Liver (tissue), 9 donors: ENCODE results near the gene PTCH2. TPM values are rescaled to one million over a fixed set of nuclear protein-coding genes. Genes with fewer than 3 reads are reported as not detected.
A peak's percentile ranks its signal among the peaks of the same experiment; 100 is the strongest.

Experiments
- DNase-seq: peaks from one replicate; pipeline ENCODE4 v3.0.0-alpha.2; 2017; ENCODE audit warnings: low spot score
- H3K27ac ChIP-seq, 2 donors: one replicate each; pipeline ENCODE4 v1.7.0; 2013; ENCODE audit warnings: inconsistent platforms in 2 of 2, low read length in 2 of 2, control low read depth in 1 of 2, low read depth in 1 of 2, mild to moderate bottlenecking in 1 of 2
- H3K27me3 ChIP-seq, 4 donors: one replicate each; pipeline versions ENCODE4 v1.6.1 to v1.7.0; 2013; ENCODE audit warnings: low read length in 3 of 4, inconsistent platforms in 1 of 4, mild to moderate bottlenecking in 1 of 4, moderate library complexity in 1 of 4; ENCODE audit not compliant: control insufficient read depth in 4 of 4, insufficient read depth in 4 of 4
- H3K36me3 ChIP-seq, 4 donors: one replicate each; pipeline versions ENCODE4 v1.6.1 to v1.7.0; 2013; ENCODE audit warnings: low read length in 3 of 4, mild to moderate bottlenecking in 3 of 4, low read depth in 1 of 4, moderate library complexity in 1 of 4; ENCODE audit not compliant: control insufficient read depth in 4 of 4, insufficient read depth in 3 of 4
- H3K4me1 ChIP-seq, 4 donors: one replicate each; pipeline versions ENCODE4 v1.6.1 to v1.7.0; 2013; ENCODE audit warnings: low read length in 3 of 4, mild to moderate bottlenecking in 3 of 4, moderate library complexity in 1 of 4; ENCODE audit not compliant: control insufficient read depth in 4 of 4, insufficient read depth in 4 of 4
- H3K4me3 ChIP-seq, 3 donors: one replicate each; pipeline versions ENCODE4 v1.6.1 to v1.7.0; 2013; ENCODE audit warnings: low read length in 3 of 3, control low read depth in 1 of 3, low read depth in 1 of 3, mild to moderate bottlenecking in 1 of 3
- H3K9ac ChIP-seq, 2 donors: one replicate each; pipeline ENCODE4 v1.7.0; 2013; ENCODE audit warnings: low read length in 2 of 2, mild to moderate bottlenecking in 2 of 2, moderate library complexity in 2 of 2, control low read depth in 1 of 2, low read depth in 1 of 2
- H3K9me3 ChIP-seq, 4 donors: one replicate each; pipeline versions ENCODE4 v1.6.1 to v1.7.0; 2013; ENCODE audit warnings: low read length in 3 of 4; ENCODE audit not compliant: control insufficient read depth in 4 of 4
- ATF3 ChIP-seq: IDR thresholded peaks from 2 replicates; pipeline ENCODE4 v1.6.1; 2016; ENCODE audit warnings: antibody characterized with exemption
- CTCF ChIP-seq: fragments of 150-350 bp; IDR thresholded peaks from 2 replicates; pipeline ENCODE4 v1.5.1; 2017; ENCODE audit warnings: improper control_type of control experiment, low read depth, low read length; ENCODE audit not compliant: missing input control
- EGR1 ChIP-seq, 2 donors: IDR thresholded peaks; 2 replicates each; pipeline ENCODE4 v1.6.1; 2016 to 2018; ENCODE audit warnings: antibody characterized with exemption in 2 of 2, low read depth in 2 of 2
- FOXA1 ChIP-seq: IDR thresholded peaks from 2 replicates; pipeline ENCODE4 v1.6.1; 2016; ENCODE audit warnings: antibody characterized with exemption
- FOXA2 ChIP-seq: IDR thresholded peaks from 2 replicates; pipeline ENCODE4 v1.6.1; 2016; ENCODE audit warnings: antibody characterized with exemption
- GABPA ChIP-seq, 2 donors: IDR thresholded peaks in 1 of 2; conservative IDR thresholded peaks in 1 of 2; 2 replicates each; pipeline ENCODE4 v1.6.1; 2016; ENCODE audit warnings: antibody characterized with exemption in 2 of 2, mild to moderate bottlenecking in 1 of 2, moderate library complexity in 1 of 2
- HNF4A ChIP-seq, 2 donors: conservative IDR thresholded peaks; 2 replicates each; pipeline ENCODE4 v1.6.1; 2016; ENCODE audit warnings: antibody characterized with exemption in 2 of 2, mild to moderate bottlenecking in 2 of 2
- HNF4G ChIP-seq: IDR thresholded peaks from 2 replicates; pipeline ENCODE4 v1.6.1; 2016; ENCODE audit warnings: antibody characterized with exemption
- JUND ChIP-seq, 2 donors: IDR thresholded peaks; 2 replicates each; pipeline ENCODE4 v1.6.1; 2016; ENCODE audit warnings: antibody characterized with exemption in 2 of 2
- NR2F2 ChIP-seq: IDR thresholded peaks from 2 replicates; pipeline ENCODE4 v1.6.1; 2016; ENCODE audit warnings: antibody characterized with exemption
- RAD21 ChIP-seq, 2 donors: IDR thresholded peaks; 2 replicates each; pipeline ENCODE4 v1.6.1; 2016; ENCODE audit warnings: antibody characterized with exemption in 2 of 2, mild to moderate bottlenecking in 2 of 2
- RXRA ChIP-seq, 2 donors: IDR thresholded peaks; 2 replicates each; pipeline ENCODE4 v1.6.1; 2017 to 2018; ENCODE audit warnings: antibody characterized with exemption in 2 of 2, mild to moderate bottlenecking in 1 of 2
- SP1 ChIP-seq: IDR thresholded peaks from 2 replicates; pipeline ENCODE4 v1.6.1; 2018; ENCODE audit warnings: antibody characterized with exemption, mild to moderate bottlenecking
- TAF1 ChIP-seq: conservative IDR thresholded peaks from 2 replicates; pipeline ENCODE4 v1.6.1; 2016; ENCODE audit warnings: antibody characterized with exemption, mild to moderate bottlenecking
- YY1 ChIP-seq: IDR thresholded peaks from 2 replicates; pipeline ENCODE4 v1.6.1; 2016; ENCODE audit warnings: antibody characterized with exemption, mild to moderate bottlenecking
- WGBS: extraction: QIAGEN DNeasy Blood & Tissue Kit; methylation state at CpG from one replicate; pipeline ENCODE4 v1.1.7; 2013; 5-methylcytosine and 5-hydroxymethylcytosine counted together
- polyA plus RNA-seq, 2 donors: library from polyadenylated mRNA; stranded (reverse) in 1 of 2; unstranded in 1 of 2; fragments of 200-250 nt in 1 of 2; fragments of >200 nt in 1 of 2; fragmentation: Nextera tagmentation in 1 of 2; extraction: Ambion mirVana in 1 of 2; gene quantifications; one replicate each; pipeline versions ENCODE4 v1.2.1 to v1.2.3, GENCODE V29; 2013 to 2015
- total RNA-seq, 2 donors: library from RNA; depleted of rRNA; stranded (reverse); fragments of >200 nt; gene quantifications; one replicate each; pipeline ENCODE4 v1.2.3, GENCODE V29; 2014
- TF ChIP-seq, protein P1 (sequence below): IDR thresholded peaks from 2 replicates; pipeline ENCODE4 v1.6.1; 2016; ENCODE audit warnings: antibody characterized with exemption
- TF ChIP-seq, protein P2 (sequence below): IDR thresholded peaks from 2 replicates; pipeline ENCODE4 v1.6.1; 2016; ENCODE audit warnings: antibody characterized with exemption
- donor health status: healthy.
- donor health status: healthy.
- donor health status: healthy.
- donor health status: healthy.
- donor health status: healthy.

The PTCH2 gene
- total and polyA plus RNA-seq, 4 donors, result 0.14 to 0.24 (median 0.16) TPM

GRCh38 chr1:44785029-44785380, 58.0 kb downstream of the PTCH2 start (continued):
- no peak for TF ChIP-seq TAF1

DNA sequence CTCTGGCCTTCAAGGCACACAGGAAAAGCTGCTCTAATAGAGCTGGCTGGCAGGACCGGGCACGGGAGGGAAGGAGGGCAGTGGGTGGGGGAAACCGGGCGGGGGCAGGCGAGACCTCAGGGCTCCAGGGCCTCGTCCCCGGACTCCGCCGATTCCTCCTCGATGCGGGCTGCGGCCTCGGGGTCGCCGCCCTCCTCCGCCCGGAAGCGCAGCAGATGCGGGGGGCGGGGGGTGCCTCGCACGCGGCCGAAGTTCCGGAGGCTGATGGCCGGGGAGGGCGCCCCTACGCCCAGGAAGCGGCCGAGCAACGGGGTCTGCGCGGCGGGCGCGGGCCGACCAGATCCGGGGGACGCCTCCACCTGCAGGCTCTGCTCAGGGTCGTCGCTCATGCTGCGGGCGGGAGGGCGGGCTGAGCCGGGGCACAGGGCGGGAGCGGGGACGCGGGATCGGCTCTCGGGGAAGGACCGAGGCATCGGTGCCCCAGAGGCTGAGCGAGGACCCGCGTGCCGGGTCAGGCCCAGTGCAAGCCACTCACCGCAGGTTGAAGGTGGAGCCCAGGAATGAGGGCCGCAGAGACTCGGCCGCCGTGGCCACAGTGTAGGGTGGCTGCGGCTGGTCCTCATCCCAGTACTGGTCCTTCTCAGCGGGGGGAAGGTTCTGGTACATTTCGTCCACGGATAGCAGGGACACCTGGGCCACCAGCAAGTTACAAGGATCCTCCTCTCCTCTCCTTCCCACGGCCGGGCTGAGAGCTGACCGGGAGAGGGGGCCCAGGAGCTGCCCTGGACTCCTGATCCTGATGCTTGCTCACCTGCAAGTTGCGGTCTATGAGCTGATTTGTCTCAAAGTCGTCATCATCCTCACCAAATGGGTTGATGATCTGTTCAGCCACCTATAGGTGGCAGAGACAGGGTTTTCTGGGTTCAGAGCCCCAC, 58.7 kb downstream of the PTCH2 start:
- WGBS, result 11% methylated on average over 71 of the region's 71 CpGs
- Histone ChIP-seq H3K9me3 (no peaks in the 10 kb centered on the region), H3K9ac (peak overlapping the region in 1 of 2 donors; percentile 39), H3K36me3 (peaks cover 0 to 8% (median 4%) of the 10 kb centered on the region in 4 donors), H3K4me1 (peaks cover 6 to 21% (median 13%) of the 10 kb centered on the region in 4 donors), H3K27me3 (no peaks in the 10 kb centered on the region), H3K4me3 (peak overlapping the region in 1 of 3 donors; percentile 52), H3K27ac (no peak overlapping the region)
- DNase-seq, result no peak
- TF ChIP-seq EGR1 (IDR thresholded peaks at IDR 0.05; ENCODE audit: low read depth in 2 of 2) (no peak), HNF4G (no peak), FOXA1 (no peak), JUND (IDR thresholded peaks at IDR 0.05) (no peak), GABPA (IDR thresholded peaks at IDR 0.05 in 1 of 2, conservative IDR thresholded peaks at IDR 0.05 in 1 of 2) (no peak), TAF1 (no peak), ATF3 (no peak), RAD21 (IDR thresholded peaks at IDR 0.05) (no peak), FOXA2 (no peak), CTCF (no peak)
- TF ChIP-seq, protein P1, sequence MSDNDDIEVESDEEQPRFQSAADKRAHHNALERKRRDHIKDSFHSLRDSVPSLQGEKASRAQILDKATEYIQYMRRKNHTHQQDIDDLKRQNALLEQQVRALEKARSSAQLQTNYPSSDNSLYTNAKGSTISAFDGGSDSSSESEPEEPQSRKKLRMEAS, result no peak

DNA sequence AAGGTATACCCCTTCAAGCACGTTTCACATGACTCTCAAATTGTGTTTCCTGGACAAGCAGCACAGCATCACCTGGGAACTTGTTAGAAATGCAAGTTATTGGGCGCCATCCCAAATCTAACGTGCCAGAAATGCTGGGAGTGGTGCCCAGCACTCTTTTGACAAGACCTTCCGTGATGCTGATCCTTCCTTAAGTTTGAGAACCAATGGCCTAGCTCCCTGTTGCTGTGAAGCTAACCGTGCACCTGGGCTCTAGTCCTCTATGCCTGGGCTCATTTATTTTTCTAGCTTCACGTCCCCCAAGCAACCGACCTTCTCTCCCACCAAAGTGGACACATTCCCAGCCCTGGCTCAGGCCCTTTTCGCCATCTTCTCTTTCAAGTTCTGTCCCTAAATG, 59.4 kb downstream of the PTCH2 start:
- no peak for DNase-seq
- peak overlapping the region in 1 of 3 donors; percentile 52 for H3K4me3 ChIP-seq
- H3K4me1 ChIP-seq, result peaks cover 6 to 21% (median 13%) of the 10 kb centered on the region in 4 donors

More for the DNA sequence above, 59.4 kb downstream of the PTCH2 start:
- Histone ChIP-seq H3K9me3 (no peaks in the 10 kb centered on the region), H3K9ac (peak overlapping the region in 1 of 2 donors; percentile 39), H3K36me3 (peaks cover 0 to 14% (median 6%) of the 10 kb centered on the region in 4 donors), H3K27me3 (no peaks in the 10 kb centered on the region), H3K27ac (no peak overlapping the region)
- WGBS, result 60% methylated on average over 8 of the region's 8 CpGs
- TF ChIP-seq CTCF, result no peak
- TF ChIP-seq ATF3, result no peak
- TF ChIP-seq SP1, result no peak
- no peak for TF ChIP-seq EGR1 (IDR thresholded peaks at IDR 0.05; ENCODE audit: low read depth in 2 of 2)
- no peak for TF ChIP-seq RXRA (IDR thresholded peaks at IDR 0.05)
- TF ChIP-seq, protein P2, sequence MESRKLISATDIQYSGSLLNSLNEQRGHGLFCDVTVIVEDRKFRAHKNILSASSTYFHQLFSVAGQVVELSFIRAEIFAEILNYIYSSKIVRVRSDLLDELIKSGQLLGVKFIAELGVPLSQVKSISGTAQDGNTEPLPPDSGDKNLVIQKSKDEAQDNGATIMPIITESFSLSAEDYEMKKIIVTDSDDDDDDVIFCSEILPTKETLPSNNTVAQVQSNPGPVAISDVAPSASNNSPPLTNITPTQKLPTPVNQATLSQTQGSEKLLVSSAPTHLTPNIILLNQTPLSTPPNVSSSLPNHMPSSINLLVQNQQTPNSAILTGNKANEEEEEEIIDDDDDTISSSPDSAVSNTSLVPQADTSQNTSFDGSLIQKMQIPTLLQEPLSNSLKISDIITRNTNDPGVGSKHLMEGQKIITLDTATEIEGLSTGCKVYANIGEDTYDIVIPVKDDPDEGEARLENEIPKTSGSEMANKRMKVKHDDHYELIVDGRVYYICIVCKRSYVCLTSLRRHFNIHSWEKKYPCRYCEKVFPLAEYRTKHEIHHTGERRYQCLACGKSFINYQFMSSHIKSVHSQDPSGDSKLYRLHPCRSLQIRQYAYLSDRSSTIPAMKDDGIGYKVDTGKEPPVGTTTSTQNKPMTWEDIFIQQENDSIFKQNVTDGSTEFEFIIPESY, result no peak
- no peak for TF ChIP-seq RAD21 (IDR thresholded peaks at IDR 0.05)
- no peak for TF ChIP-seq YY1
- no peak for TF ChIP-seq GABPA (IDR thresholded peaks at IDR 0.05 in 1 of 2, conservative IDR thresholded peaks at IDR 0.05 in 1 of 2)
- TF ChIP-seq HNF4A (conservative IDR thresholded peaks at IDR 0.05), result no peak
- TF ChIP-seq NR2F2, result no peak
